DND-41 (cell line): Measurements from ENCODE around the gene PDILT.

Source experiments
- ATAC-seq: fragments of 200-7000 bp; cut with Tn5 transposase; 3 replicates; pipeline ENCODE4 v1.9.1; 2021; ENCODE audit warnings: low read depth; ENCODE audit not compliant: insufficient read depth
- DNase-seq: peaks from one replicate; pipeline ENCODE4 v3.0.0-alpha.2; 2020
- H2AFZ ChIP-seq: 2 replicates; pipeline ENCODE4 v1.6.0; 2012; ENCODE audit warnings: low read depth, low read length
- H3K27ac ChIP-seq: 2 replicates; pipeline ENCODE4 v1.5.1; 2012; ENCODE audit warnings: low read length, inconsistent platforms
- H3K27me3 ChIP-seq: fragments of 200-600 bp; sonication (generic); 2 replicates; pipeline ENCODE4 v1.6.0; 2012; ENCODE audit warnings: low read length, mild to moderate bottlenecking, inconsistent platforms; ENCODE audit not compliant: insufficient read depth, poor library complexity
- H3K36me3 ChIP-seq: 2 replicates; pipeline ENCODE4 v1.5.1; 2012; ENCODE audit warnings: low read length, inconsistent platforms; ENCODE audit not compliant: insufficient read depth
- H3K4me1 ChIP-seq: 2 replicates; pipeline ENCODE4 v1.5.1; 2012; ENCODE audit warnings: mild to moderate bottlenecking, low read length; ENCODE audit not compliant: insufficient read depth
- H3K4me2 ChIP-seq: 2 replicates; pipeline ENCODE4 v1.6.0; 2012; ENCODE audit warnings: mild to moderate bottlenecking, moderate library complexity, low read length, inconsistent platforms; ENCODE audit not compliant: insufficient read depth
- H3K4me3 ChIP-seq, 2 experiments: fragments of 200-600 bp in 1 of 2; shearing (Covaris generic) in 1 of 2; 2 replicates each; pipeline ENCODE4 v1.5.1; 2012 to 2016; ENCODE audit warnings: inconsistent platforms in 2 of 2, low read length in 2 of 2, mild to moderate bottlenecking in 2 of 2, low read depth in 1 of 2, moderate library complexity in 1 of 2
- H3K79me2 ChIP-seq: 2 replicates; pipeline ENCODE4 v1.6.0; 2012; ENCODE audit warnings: low read length, inconsistent platforms; ENCODE audit not compliant: insufficient read depth
- H3K9ac ChIP-seq: 2 replicates; pipeline ENCODE4 v1.6.0; 2012; ENCODE audit warnings: low read depth, mild to moderate bottlenecking, inconsistent platforms, low read length, moderate library complexity
- H3K9me3 ChIP-seq: 2 replicates; pipeline ENCODE4 v1.5.1; 2012; ENCODE audit warnings: low read length, moderate library complexity, mild to moderate bottlenecking, inconsistent platforms; ENCODE audit not compliant: insufficient read depth, severe bottlenecking
- H4K20me1 ChIP-seq: 2 replicates; pipeline ENCODE4 v1.6.0; 2012; ENCODE audit warnings: low read length; ENCODE audit not compliant: insufficient read depth
- CTCF ChIP-seq: IDR thresholded peaks from 2 replicates; pipeline ENCODE4 v1.5.1; 2012; ENCODE audit warnings: borderline replicate concordance, low read length, moderate library complexity, mild to moderate bottlenecking; ENCODE audit not compliant: poor library complexity, severe bottlenecking; ENCODE audit errors: extremely low read depth
- EZH2 ChIP-seq: IDR thresholded peaks from 3 replicates; pipeline ENCODE4 v1.6.1; 2012; ENCODE audit warnings: borderline replicate concordance, low read depth, mild to moderate bottlenecking, moderate library complexity, low read length, inconsistent platforms; ENCODE audit not compliant: severe bottlenecking

Gene PDILT

GRCh38 chr16:20327444-20328041 is 77.0 kb downstream of the PDILT start, which contains the start of gene GP2:
TSS of gene GP2 (minus strand) at chr16:20327513. CDS start at chr16:20326431, 1,082 bp downstream.
- no peaks in the 10 kb centered on the region for H3K79me2 ChIP-seq
- no peaks in the 10 kb centered on the region for H3K9me3 ChIP-seq
- no peak within 1 kb of the TSS for H3K27ac ChIP-seq
- no peaks in the 10 kb centered on the region for H4K20me1 ChIP-seq
- ATAC-seq: no peak
- no peak within 1 kb of the TSS for H3K4me3 ChIP-seq
- H2AFZ ChIP-seq: no peak within 1 kb of the TSS
- H3K4me1 ChIP-seq: no peaks in the 10 kb centered on the region
- DNase-seq: no peak
- no peak within 1 kb of the TSS for H3K9ac ChIP-seq
- no peaks in the 10 kb centered on the region for H3K36me3 ChIP-seq
- no peak within 1 kb of the TSS for H3K4me2 ChIP-seq
- TF ChIP-seq EZH2 (no peak), CTCF (no peak)
- H3K27me3 ChIP-seq: no peaks in the 10 kb centered on the region

GRCh38 chr16:20326321-20326720 is 78.2 kb downstream of the PDILT start:
- no peaks in the 10 kb centered on the region for H3K27me3 ChIP-seq

GRCh38 chr16:20325005-20325404 is 79.5 kb downstream of the PDILT start:
- Histone ChIP-seq H2AFZ (no peak overlapping the region), H3K4me1 (no peaks in the 10 kb centered on the region), H3K9me3 (no peaks in the 10 kb centered on the region), H3K27ac (no peak overlapping the region), H3K79me2 (no peaks in the 10 kb centered on the region), H3K9ac (no peak overlapping the region), H3K4me2 (no peak overlapping the region), H4K20me1 (no peaks in the 10 kb centered on the region), H3K27me3 (no peaks in the 10 kb centered on the region), H3K4me3 (no peak overlapping the region), H3K36me3 (no peaks in the 10 kb centered on the region)
- ATAC-seq (no peak), DNase-seq (no peak)
- TF ChIP-seq EZH2 (no peak), CTCF (no peak)

More at GRCh38 chr16:20326321-20326720, 78.2 kb downstream of the PDILT start:
- no peak for DNase-seq
- H3K27ac ChIP-seq: no peak overlapping the region
- TF ChIP-seq EZH2: no peak
- TF ChIP-seq CTCF: no peak
- H2AFZ ChIP-seq: no peak overlapping the region
- no peak overlapping the region for H3K4me2 ChIP-seq
- H3K4me1 ChIP-seq: no peaks in the 10 kb centered on the region
- no peak overlapping the region for H3K9ac ChIP-seq
- H3K9me3 ChIP-seq: no peaks in the 10 kb centered on the region
- no peaks in the 10 kb centered on the region for H3K79me2 ChIP-seq
- no peaks in the 10 kb centered on the region for H3K36me3 ChIP-seq
- H4K20me1 ChIP-seq: no peaks in the 10 kb centered on the region
- H3K4me3 ChIP-seq: no peak overlapping the region
- ATAC-seq: no peak
